Liver (tissue), 9 donors: ENCODE results near the gene PRSS16. TPM values are rescaled to one million over a fixed set of nuclear protein-coding genes. Genes with fewer than 3 reads are reported as not detected.

Experiments used
- DNase-seq: peaks from one replicate; pipeline ENCODE4 v3.0.0-alpha.2; 2017; ENCODE audit warnings: low spot score
- H3K27ac ChIP-seq, 2 donors: one replicate each; pipeline ENCODE4 v1.7.0; 2013; ENCODE audit warnings: inconsistent platforms in 2 of 2, low read length in 2 of 2, control low read depth in 1 of 2, low read depth in 1 of 2, mild to moderate bottlenecking in 1 of 2
- H3K27me3 ChIP-seq, 4 donors: one replicate each; pipeline versions ENCODE4 v1.6.1 to v1.7.0; 2013; ENCODE audit warnings: low read length in 3 of 4, inconsistent platforms in 1 of 4, mild to moderate bottlenecking in 1 of 4, moderate library complexity in 1 of 4; ENCODE audit not compliant: control insufficient read depth in 4 of 4, insufficient read depth in 4 of 4
- H3K36me3 ChIP-seq, 4 donors: one replicate each; pipeline versions ENCODE4 v1.6.1 to v1.7.0; 2013; ENCODE audit warnings: low read length in 3 of 4, mild to moderate bottlenecking in 3 of 4, low read depth in 1 of 4, moderate library complexity in 1 of 4; ENCODE audit not compliant: control insufficient read depth in 4 of 4, insufficient read depth in 3 of 4
- H3K4me1 ChIP-seq, 4 donors: one replicate each; pipeline versions ENCODE4 v1.6.1 to v1.7.0; 2013; ENCODE audit warnings: low read length in 3 of 4, mild to moderate bottlenecking in 3 of 4, moderate library complexity in 1 of 4; ENCODE audit not compliant: control insufficient read depth in 4 of 4, insufficient read depth in 4 of 4
- H3K4me3 ChIP-seq, 3 donors: one replicate each; pipeline versions ENCODE4 v1.6.1 to v1.7.0; 2013; ENCODE audit warnings: low read length in 3 of 3, control low read depth in 1 of 3, low read depth in 1 of 3, mild to moderate bottlenecking in 1 of 3
- H3K9ac ChIP-seq, 2 donors: one replicate each; pipeline ENCODE4 v1.7.0; 2013; ENCODE audit warnings: low read length in 2 of 2, mild to moderate bottlenecking in 2 of 2, moderate library complexity in 2 of 2, control low read depth in 1 of 2, low read depth in 1 of 2
- H3K9me3 ChIP-seq, 4 donors: one replicate each; pipeline versions ENCODE4 v1.6.1 to v1.7.0; 2013; ENCODE audit warnings: low read length in 3 of 4; ENCODE audit not compliant: control insufficient read depth in 4 of 4
- EGR1 ChIP-seq, 2 donors: IDR thresholded peaks; 2 replicates each; pipeline ENCODE4 v1.6.1; 2016 to 2018; ENCODE audit warnings: antibody characterized with exemption in 2 of 2, low read depth in 2 of 2
- FOXA1 ChIP-seq: IDR thresholded peaks from 2 replicates; pipeline ENCODE4 v1.6.1; 2016; ENCODE audit warnings: antibody characterized with exemption
- FOXA2 ChIP-seq: IDR thresholded peaks from 2 replicates; pipeline ENCODE4 v1.6.1; 2016; ENCODE audit warnings: antibody characterized with exemption
- GABPA ChIP-seq, 2 donors: IDR thresholded peaks in 1 of 2; conservative IDR thresholded peaks in 1 of 2; 2 replicates each; pipeline ENCODE4 v1.6.1; 2016; ENCODE audit warnings: antibody characterized with exemption in 2 of 2, mild to moderate bottlenecking in 1 of 2, moderate library complexity in 1 of 2
- HNF4A ChIP-seq, 2 donors: conservative IDR thresholded peaks; 2 replicates each; pipeline ENCODE4 v1.6.1; 2016; ENCODE audit warnings: antibody characterized with exemption in 2 of 2, mild to moderate bottlenecking in 2 of 2
- JUND ChIP-seq, 2 donors: IDR thresholded peaks; 2 replicates each; pipeline ENCODE4 v1.6.1; 2016; ENCODE audit warnings: antibody characterized with exemption in 2 of 2
- RAD21 ChIP-seq, 2 donors: IDR thresholded peaks; 2 replicates each; pipeline ENCODE4 v1.6.1; 2016; ENCODE audit warnings: antibody characterized with exemption in 2 of 2, mild to moderate bottlenecking in 2 of 2
- RXRA ChIP-seq, 2 donors: IDR thresholded peaks; 2 replicates each; pipeline ENCODE4 v1.6.1; 2017 to 2018; ENCODE audit warnings: antibody characterized with exemption in 2 of 2, mild to moderate bottlenecking in 1 of 2
- SP1 ChIP-seq: IDR thresholded peaks from 2 replicates; pipeline ENCODE4 v1.6.1; 2018; ENCODE audit warnings: antibody characterized with exemption, mild to moderate bottlenecking
- TAF1 ChIP-seq: conservative IDR thresholded peaks from 2 replicates; pipeline ENCODE4 v1.6.1; 2016; ENCODE audit warnings: antibody characterized with exemption, mild to moderate bottlenecking
- YY1 ChIP-seq: IDR thresholded peaks from 2 replicates; pipeline ENCODE4 v1.6.1; 2016; ENCODE audit warnings: antibody characterized with exemption, mild to moderate bottlenecking
- WGBS: extraction: QIAGEN DNeasy Blood & Tissue Kit; methylation state at CpG from one replicate; pipeline ENCODE4 v1.1.7; 2013; 5-methylcytosine and 5-hydroxymethylcytosine counted together
- polyA plus RNA-seq, 2 donors: library from polyadenylated mRNA; stranded (reverse) in 1 of 2; unstranded in 1 of 2; fragments of 200-250 nt in 1 of 2; fragments of >200 nt in 1 of 2; fragmentation: Nextera tagmentation in 1 of 2; extraction: Ambion mirVana in 1 of 2; gene quantifications; one replicate each; pipeline versions ENCODE4 v1.2.1 to v1.2.3, GENCODE V29; 2013 to 2015
- total RNA-seq, 2 donors: library from RNA; depleted of rRNA; stranded (reverse); fragments of >200 nt; gene quantifications; one replicate each; pipeline ENCODE4 v1.2.3, GENCODE V29; 2014
- TF ChIP-seq, protein P1 (sequence below): IDR thresholded peaks from 2 replicates; pipeline ENCODE4 v1.6.1; 2016; ENCODE audit warnings: antibody characterized with exemption, mild to moderate bottlenecking
- TF ChIP-seq, protein P2 (sequence below): IDR thresholded peaks from 2 replicates; pipeline ENCODE4 v1.6.1; 2016; ENCODE audit warnings: antibody characterized with exemption
- TF ChIP-seq, protein P3 (sequence below): IDR thresholded peaks from 2 replicates; pipeline ENCODE4 v1.6.1; 2016; ENCODE audit warnings: antibody characterized with exemption
- donor health status: healthy.
- donor health status: healthy.
- donor health status: healthy.
- donor health status: healthy.
- donor health status: healthy.

The PRSS16 gene
- total and polyA plus RNA-seq, 4 donors: 0.06 to 0.42 TPM; not detected in 2

DNA sequence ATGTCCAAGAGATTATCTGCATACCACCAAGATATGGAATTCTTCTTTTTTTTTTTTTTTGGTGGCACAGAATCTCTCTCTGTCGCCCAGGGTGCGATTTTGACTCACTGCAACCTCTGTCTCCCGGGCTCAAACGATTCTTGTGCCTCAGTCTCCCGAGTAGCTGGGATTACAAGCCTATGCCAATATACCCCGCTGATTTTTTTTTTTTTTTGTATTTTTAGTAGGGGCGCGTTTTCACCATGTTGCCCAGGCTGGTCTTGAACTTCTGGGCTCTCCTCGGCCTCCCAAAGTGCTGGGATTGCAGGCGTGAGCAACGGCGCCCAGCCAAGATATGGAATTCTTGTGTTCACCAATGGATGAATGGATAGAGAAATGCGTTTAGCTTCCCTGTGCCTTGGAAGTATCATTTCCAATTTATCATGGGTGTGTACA, 33.6 kb downstream of the PRSS16 start:
- no peak overlapping the region for H3K4me3 ChIP-seq
- TF ChIP-seq, protein P1, sequence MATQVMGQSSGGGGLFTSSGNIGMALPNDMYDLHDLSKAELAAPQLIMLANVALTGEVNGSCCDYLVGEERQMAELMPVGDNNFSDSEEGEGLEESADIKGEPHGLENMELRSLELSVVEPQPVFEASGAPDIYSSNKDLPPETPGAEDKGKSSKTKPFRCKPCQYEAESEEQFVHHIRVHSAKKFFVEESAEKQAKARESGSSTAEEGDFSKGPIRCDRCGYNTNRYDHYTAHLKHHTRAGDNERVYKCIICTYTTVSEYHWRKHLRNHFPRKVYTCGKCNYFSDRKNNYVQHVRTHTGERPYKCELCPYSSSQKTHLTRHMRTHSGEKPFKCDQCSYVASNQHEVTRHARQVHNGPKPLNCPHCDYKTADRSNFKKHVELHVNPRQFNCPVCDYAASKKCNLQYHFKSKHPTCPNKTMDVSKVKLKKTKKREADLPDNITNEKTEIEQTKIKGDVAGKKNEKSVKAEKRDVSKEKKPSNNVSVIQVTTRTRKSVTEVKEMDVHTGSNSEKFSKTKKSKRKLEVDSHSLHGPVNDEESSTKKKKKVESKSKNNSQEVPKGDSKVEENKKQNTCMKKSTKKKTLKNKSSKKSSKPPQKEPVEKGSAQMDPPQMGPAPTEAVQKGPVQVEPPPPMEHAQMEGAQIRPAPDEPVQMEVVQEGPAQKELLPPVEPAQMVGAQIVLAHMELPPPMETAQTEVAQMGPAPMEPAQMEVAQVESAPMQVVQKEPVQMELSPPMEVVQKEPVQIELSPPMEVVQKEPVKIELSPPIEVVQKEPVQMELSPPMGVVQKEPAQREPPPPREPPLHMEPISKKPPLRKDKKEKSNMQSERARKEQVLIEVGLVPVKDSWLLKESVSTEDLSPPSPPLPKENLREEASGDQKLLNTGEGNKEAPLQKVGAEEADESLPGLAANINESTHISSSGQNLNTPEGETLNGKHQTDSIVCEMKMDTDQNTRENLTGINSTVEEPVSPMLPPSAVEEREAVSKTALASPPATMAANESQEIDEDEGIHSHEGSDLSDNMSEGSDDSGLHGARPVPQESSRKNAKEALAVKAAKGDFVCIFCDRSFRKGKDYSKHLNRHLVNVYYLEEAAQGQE: no peak
- TF ChIP-seq GABPA (IDR thresholded peaks at IDR 0.05 in 1 of 2, conservative IDR thresholded peaks at IDR 0.05 in 1 of 2) (no peak), JUND (IDR thresholded peaks at IDR 0.05) (no peak), FOXA2 (no peak), SP1 (no peak), FOXA1 (no peak), HNF4A (conservative IDR thresholded peaks at IDR 0.05) (no peak), EGR1 (IDR thresholded peaks at IDR 0.05; ENCODE audit: low read depth in 2 of 2) (no peak), RAD21 (IDR thresholded peaks at IDR 0.05) (no peak)
- TF ChIP-seq, protein P2, sequence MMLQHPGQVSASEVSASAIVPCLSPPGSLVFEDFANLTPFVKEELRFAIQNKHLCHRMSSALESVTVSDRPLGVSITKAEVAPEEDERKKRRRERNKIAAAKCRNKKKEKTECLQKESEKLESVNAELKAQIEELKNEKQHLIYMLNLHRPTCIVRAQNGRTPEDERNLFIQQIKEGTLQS: no peak
- no peak overlapping the region for H3K27ac ChIP-seq
- 11% methylated on average over 13 of the region's 13 CpGs for WGBS
- DNase-seq: no peak
- no peaks in the 10 kb centered on the region for H3K36me3 ChIP-seq
- peaks cover 5 to 35% (median 6%) of the 10 kb centered on the region in 4 donors for H3K9me3 ChIP-seq
- peaks cover 3 to 18% (median 18%) of the 10 kb centered on the region in 4 donors for H3K27me3 ChIP-seq
- H3K9ac ChIP-seq: no peak overlapping the region
- no peaks in the 10 kb centered on the region for H3K4me1 ChIP-seq

DNA sequence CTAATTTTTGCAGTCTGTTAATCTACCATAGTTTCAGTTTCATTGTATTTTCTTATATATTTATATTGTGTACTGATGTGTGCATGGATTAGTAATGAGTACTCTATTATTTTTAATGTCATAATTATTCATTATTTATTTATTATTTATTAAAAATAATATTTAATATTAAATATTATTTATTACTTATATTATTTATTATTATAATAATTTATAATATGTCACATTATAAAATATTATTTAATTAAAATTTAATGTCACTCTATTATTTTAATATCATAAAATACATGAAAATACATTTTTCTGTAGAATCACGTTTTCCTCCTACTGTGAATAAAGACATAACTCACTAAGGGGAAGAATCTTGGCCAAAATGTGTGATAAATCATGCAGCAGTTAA, 34.1 kb downstream of the PRSS16 start:
- TF ChIP-seq, protein P1: no peak
- no peak for TF ChIP-seq FOXA2
- TF ChIP-seq RXRA (IDR thresholded peaks at IDR 0.05): no peak
- TF ChIP-seq TAF1: no peak
- TF ChIP-seq, protein P3, sequence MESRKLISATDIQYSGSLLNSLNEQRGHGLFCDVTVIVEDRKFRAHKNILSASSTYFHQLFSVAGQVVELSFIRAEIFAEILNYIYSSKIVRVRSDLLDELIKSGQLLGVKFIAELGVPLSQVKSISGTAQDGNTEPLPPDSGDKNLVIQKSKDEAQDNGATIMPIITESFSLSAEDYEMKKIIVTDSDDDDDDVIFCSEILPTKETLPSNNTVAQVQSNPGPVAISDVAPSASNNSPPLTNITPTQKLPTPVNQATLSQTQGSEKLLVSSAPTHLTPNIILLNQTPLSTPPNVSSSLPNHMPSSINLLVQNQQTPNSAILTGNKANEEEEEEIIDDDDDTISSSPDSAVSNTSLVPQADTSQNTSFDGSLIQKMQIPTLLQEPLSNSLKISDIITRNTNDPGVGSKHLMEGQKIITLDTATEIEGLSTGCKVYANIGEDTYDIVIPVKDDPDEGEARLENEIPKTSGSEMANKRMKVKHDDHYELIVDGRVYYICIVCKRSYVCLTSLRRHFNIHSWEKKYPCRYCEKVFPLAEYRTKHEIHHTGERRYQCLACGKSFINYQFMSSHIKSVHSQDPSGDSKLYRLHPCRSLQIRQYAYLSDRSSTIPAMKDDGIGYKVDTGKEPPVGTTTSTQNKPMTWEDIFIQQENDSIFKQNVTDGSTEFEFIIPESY: no peak
- TF ChIP-seq YY1: no peak
- peaks cover 5 to 38% (median 8%) of the 10 kb centered on the region in 4 donors for H3K9me3 ChIP-seq
- H3K4me1 ChIP-seq: no peaks in the 10 kb centered on the region
- 32% methylated on average over 1 of the region's 1 CpG for WGBS
- H3K27me3 ChIP-seq: peaks cover 2 to 21% (median 18%) of the 10 kb centered on the region in 4 donors
- no peak overlapping the region for H3K27ac ChIP-seq
- no peaks in the 10 kb centered on the region for H3K36me3 ChIP-seq
- no peak for DNase-seq
- no peak overlapping the region for H3K4me3 ChIP-seq
- no peak overlapping the region for H3K9ac ChIP-seq
